ENCODE data around the gene MSH4.

- no peak for TF ChIP-seq CTCF (IDR thresholded peaks at IDR 0.05)
- TF ChIP-seq POLR2AphosphoS5 (IDR thresholded peaks at IDR 0.05): no peak
Observed at GRCh38 chr1:75764057-75764655, 32.5 kb upstream of the MSH4 start.

All from gastroesophageal sphincter (tissue), 3 donors.